Esophagus squamous epithelium (tissue), 4 donors: Measurements from ENCODE around the gene EHHADH.

Experiments used
- POLR2A ChIP-seq, 4 donors: fragments of 450-650 bp; IDR thresholded peaks; one replicate each; pipeline ENCODE4 v1.6.1; 2017; ENCODE audit warnings: antibody characterized with exemption in 4 of 4, mild to moderate bottlenecking in 4 of 4, moderate library complexity in 3 of 4
- TF ChIP-seq, protein P1 (sequence below), 6 experiments: fragments of 450-650 bp in 4 of 6; fragments of 200-600 bp in 2 of 6; sonication (generic) in 2 of 6; IDR thresholded peaks; one replicate each; pipeline ENCODE4 v1.5.1; 2016 to 2019; ENCODE audit warnings: antibody characterized with exemption in 6 of 6, mild to moderate bottlenecking in 4 of 6, moderate library complexity in 4 of 6

DNA sequence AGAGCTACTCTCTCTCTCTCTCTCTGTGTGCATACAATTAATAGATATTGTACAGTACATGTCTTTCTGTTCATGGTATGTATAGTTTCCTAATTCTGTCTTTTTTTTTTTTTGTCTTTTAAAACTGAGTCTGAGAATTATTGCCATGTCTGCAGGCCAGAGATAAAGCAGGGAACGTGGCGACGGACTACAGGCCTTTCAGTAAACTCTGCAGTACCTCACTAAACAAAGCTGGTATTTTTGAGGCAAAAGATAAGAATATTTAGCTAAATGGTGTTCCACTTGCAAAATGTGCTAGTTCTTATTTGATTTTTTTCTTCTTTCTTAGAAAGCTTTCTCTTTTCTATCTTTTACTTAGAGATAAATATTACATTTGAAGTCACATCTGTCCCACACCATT lies 44.0 kb upstream of the EHHADH start:
- TF ChIP-seq, protein P1, sequence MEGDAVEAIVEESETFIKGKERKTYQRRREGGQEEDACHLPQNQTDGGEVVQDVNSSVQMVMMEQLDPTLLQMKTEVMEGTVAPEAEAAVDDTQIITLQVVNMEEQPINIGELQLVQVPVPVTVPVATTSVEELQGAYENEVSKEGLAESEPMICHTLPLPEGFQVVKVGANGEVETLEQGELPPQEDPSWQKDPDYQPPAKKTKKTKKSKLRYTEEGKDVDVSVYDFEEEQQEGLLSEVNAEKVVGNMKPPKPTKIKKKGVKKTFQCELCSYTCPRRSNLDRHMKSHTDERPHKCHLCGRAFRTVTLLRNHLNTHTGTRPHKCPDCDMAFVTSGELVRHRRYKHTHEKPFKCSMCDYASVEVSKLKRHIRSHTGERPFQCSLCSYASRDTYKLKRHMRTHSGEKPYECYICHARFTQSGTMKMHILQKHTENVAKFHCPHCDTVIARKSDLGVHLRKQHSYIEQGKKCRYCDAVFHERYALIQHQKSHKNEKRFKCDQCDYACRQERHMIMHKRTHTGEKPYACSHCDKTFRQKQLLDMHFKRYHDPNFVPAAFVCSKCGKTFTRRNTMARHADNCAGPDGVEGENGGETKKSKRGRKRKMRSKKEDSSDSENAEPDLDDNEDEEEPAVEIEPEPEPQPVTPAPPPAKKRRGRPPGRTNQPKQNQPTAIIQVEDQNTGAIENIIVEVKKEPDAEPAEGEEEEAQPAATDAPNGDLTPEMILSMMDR (IDR thresholded peaks at IDR 0.05), result no peak
- TF ChIP-seq POLR2A (IDR thresholded peaks at IDR 0.05), result no peak
